B cell (primary cell): ENCODE results near the gene PIK3CA.

ENCODE experiments used
- CTCF ChIP-seq: fragments of 200-600 bp; IDR thresholded peaks from one replicate; pipeline ENCODE4 v1.8.0; 2022; ENCODE audit warnings: antibody characterized with exemption, mild to moderate bottlenecking
- EZH2 ChIP-seq: IDR thresholded peaks from 2 replicates; pipeline ENCODE4 v1.6.1; 2012; ENCODE audit warnings: borderline replicate concordance, low read depth, mild to moderate bottlenecking, moderate library complexity, low read length; ENCODE audit not compliant: insufficient read depth, poor library complexity, severe bottlenecking

GRCh38 chr3:179098388-179099077, 49.6 kb upstream of the PIK3CA start:
- TF ChIP-seq CTCF = no peak
- TF ChIP-seq EZH2 = no peak
